SKM-1 (cell line): Measurements from ENCODE around the gene ARHGAP5.

Experiments used
- DNase-seq: peaks from one replicate; lab custom pipeline; 2025; ENCODE audit not compliant: unreplicated experiment; lab: John Stamatoyannopoulos, UW

Gene ARHGAP5

DNA sequence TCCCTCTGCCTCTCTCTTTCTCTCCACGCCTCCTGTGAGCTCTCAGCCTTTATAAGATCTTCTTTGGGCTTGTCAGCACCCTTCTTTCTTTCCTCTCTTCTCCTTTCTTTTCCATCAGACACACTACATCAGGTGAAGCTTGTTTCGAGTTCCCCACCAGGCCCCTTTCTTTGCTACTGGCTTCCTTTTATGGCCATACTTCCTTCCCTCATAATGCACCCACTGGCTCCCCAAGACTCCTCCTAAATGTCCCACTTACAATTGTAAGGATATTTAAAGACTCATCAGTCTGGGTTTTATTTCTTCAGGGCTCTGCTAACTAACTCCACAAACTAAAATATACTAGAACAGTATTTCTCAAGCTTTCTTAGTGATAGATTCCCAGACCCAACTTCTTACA, 129.4 kb downstream of the ARHGAP5 start:
- no peak for DNase-seq

DNA sequence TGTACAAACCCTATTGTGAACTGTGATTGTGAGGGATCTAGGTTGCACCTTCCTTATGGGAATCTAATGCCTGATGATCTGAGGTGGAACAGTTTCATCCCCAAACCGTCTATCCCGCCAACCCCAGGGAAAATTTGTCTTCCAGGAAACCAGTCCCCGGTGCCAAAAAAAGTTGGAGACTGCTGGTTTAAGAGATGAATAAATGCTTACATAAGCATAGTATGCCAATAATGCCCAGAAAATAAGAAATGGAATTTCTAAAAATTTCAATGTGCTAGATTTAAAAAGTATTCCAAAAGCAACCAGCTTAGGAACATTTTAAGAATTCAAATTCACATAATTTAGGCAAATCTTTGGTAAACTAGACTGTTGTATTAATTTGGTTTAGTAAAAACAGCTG, 131.4 kb downstream of the ARHGAP5 start:
- DNase-seq: no peak
